ENCODE measurements around the gene PASD1. TPM values are rescaled to one million over a fixed set of nuclear protein-coding genes. Genes with fewer than 3 reads are reported as not detected.

Gene PASD1
- total RNA-seq, 1 donor from 2014 or later, result under 0.01 TPM

GRCh38 chrX:151697522-151697921 is 134.0 kb downstream of the PASD1 start:
- Histone ChIP-seq H3K27ac (ENCODE audit: low read depth, low read length) (peak overlapping the region; percentile 19), H3K9ac (ENCODE audit: low read depth in 1 of 3, low read length in 3 of 3) (no peak overlapping the region), H3K27me3 (ENCODE audit: control insufficient read depth in 3 of 3, insufficient read depth in 3 of 3, low read length in 3 of 3) (peaks cover 0 to 12% (median 7%) of the 10 kb centered on the region in 3 donors), H3K9me3 (ENCODE audit: control insufficient read depth in 3 of 3, low read length in 3 of 3) (no peaks in the 10 kb centered on the region), H3K4me3 (ENCODE audit: low read length in 3 of 3) (no peak overlapping the region), H3K4me1 (ENCODE audit: control insufficient read depth in 3 of 3, insufficient read depth in 3 of 3, low read length in 3 of 3) (peaks cover 0 to under 1% (median 0%) of the 10 kb centered on the region in 3 donors), H3K36me3 (ENCODE audit: control insufficient read depth in 3 of 3, insufficient read depth in 3 of 3, low read length in 3 of 3) (no peaks in the 10 kb centered on the region)

GRCh38 chrX:151698485-151698884 is 135.0 kb downstream of the PASD1 start:
- H3K4me3 ChIP-seq (ENCODE audit: low read length in 3 of 3), result no peak overlapping the region
- H3K27ac ChIP-seq (ENCODE audit: low read depth, low read length), result no peak overlapping the region

GRCh38 chrX:151699746-151700145 is 136.3 kb downstream of the PASD1 start:
- Histone ChIP-seq H3K36me3 (ENCODE audit: control insufficient read depth in 3 of 3, insufficient read depth in 3 of 3, low read length in 3 of 3) (no peaks in the 10 kb centered on the region), H3K4me3 (ENCODE audit: low read length in 3 of 3) (no peak overlapping the region), H3K9me3 (ENCODE audit: control insufficient read depth in 3 of 3, low read length in 3 of 3) (no peaks in the 10 kb centered on the region), H3K9ac (ENCODE audit: low read depth in 1 of 3, low read length in 3 of 3) (no peak overlapping the region), H3K27ac (ENCODE audit: low read depth, low read length) (no peak overlapping the region), H3K27me3 (ENCODE audit: control insufficient read depth in 3 of 3, insufficient read depth in 3 of 3, low read length in 3 of 3) (peaks cover 0 to 7% (median 6%) of the 10 kb centered on the region in 3 donors), H3K4me1 (ENCODE audit: control insufficient read depth in 3 of 3, insufficient read depth in 3 of 3, low read length in 3 of 3) (peaks cover 5 to 8% (median 8%) of the 10 kb centered on the region in 3 donors)

More at GRCh38 chrX:151698485-151698884, 135.0 kb downstream of the PASD1 start:
- no peaks in the 10 kb centered on the region for H3K9me3 ChIP-seq (ENCODE audit: control insufficient read depth in 3 of 3, low read length in 3 of 3)
- no peak overlapping the region for H3K9ac ChIP-seq (ENCODE audit: low read depth in 1 of 3, low read length in 3 of 3)
- peaks cover 0 to 12% (median 7%) of the 10 kb centered on the region in 3 donors for H3K27me3 ChIP-seq (ENCODE audit: control insufficient read depth in 3 of 3, insufficient read depth in 3 of 3, low read length in 3 of 3)
- peaks cover 4 to 7% (median 5%) of the 10 kb centered on the region in 3 donors for H3K4me1 ChIP-seq (ENCODE audit: control insufficient read depth in 3 of 3, insufficient read depth in 3 of 3, low read length in 3 of 3)
- no peaks in the 10 kb centered on the region for H3K36me3 ChIP-seq (ENCODE audit: control insufficient read depth in 3 of 3, insufficient read depth in 3 of 3, low read length in 3 of 3)

- H3K36me3 ChIP-seq (ENCODE audit: control insufficient read depth in 3 of 3, insufficient read depth in 3 of 3, low read length in 3 of 3), result no peaks in the 10 kb centered on the region
- peaks cover 5 to 8% (median 8%) of the 10 kb centered on the region in 3 donors for H3K4me1 ChIP-seq (ENCODE audit: control insufficient read depth in 3 of 3, insufficient read depth in 3 of 3, low read length in 3 of 3)
- H3K4me3 ChIP-seq (ENCODE audit: low read length in 3 of 3), result no peak overlapping the region
- peaks cover 0 to 6% (median 5%) of the 10 kb centered on the region in 3 donors for H3K27me3 ChIP-seq (ENCODE audit: control insufficient read depth in 3 of 3, insufficient read depth in 3 of 3, low read length in 3 of 3)
- no peak overlapping the region for H3K27ac ChIP-seq (ENCODE audit: low read depth, low read length)
- no peak overlapping the region for H3K9ac ChIP-seq (ENCODE audit: low read depth in 1 of 3, low read length in 3 of 3)
- H3K9me3 ChIP-seq (ENCODE audit: control insufficient read depth in 3 of 3, low read length in 3 of 3), result no peaks in the 10 kb centered on the region
Measured at GRCh38 chrX:151700581-151700980, 137.1 kb downstream of the PASD1 start.

GRCh38 chrX:151701071-151701470 is 137.6 kb downstream of the PASD1 start:
- no peak overlapping the region for H3K9ac ChIP-seq (ENCODE audit: low read depth in 1 of 3, low read length in 3 of 3)
- peaks cover 5 to 8% (median 8%) of the 10 kb centered on the region in 3 donors for H3K4me1 ChIP-seq (ENCODE audit: control insufficient read depth in 3 of 3, insufficient read depth in 3 of 3, low read length in 3 of 3)
- H3K4me3 ChIP-seq (ENCODE audit: low read length in 3 of 3), result no peak overlapping the region

GRCh38 chrX:151701531-151701930 is 138.1 kb downstream of the PASD1 start:
- Histone ChIP-seq H3K27me3 (ENCODE audit: control insufficient read depth in 3 of 3, insufficient read depth in 3 of 3, low read length in 3 of 3) (no peaks in the 10 kb centered on the region), H3K9me3 (ENCODE audit: control insufficient read depth in 3 of 3, low read length in 3 of 3) (no peaks in the 10 kb centered on the region), H3K36me3 (ENCODE audit: control insufficient read depth in 3 of 3, insufficient read depth in 3 of 3, low read length in 3 of 3) (no peaks in the 10 kb centered on the region), H3K4me3 (ENCODE audit: low read length in 3 of 3) (no peak overlapping the region), H3K9ac (ENCODE audit: low read depth in 1 of 3, low read length in 3 of 3) (no peak overlapping the region), H3K27ac (ENCODE audit: low read depth, low read length) (no peak overlapping the region), H3K4me1 (ENCODE audit: control insufficient read depth in 3 of 3, insufficient read depth in 3 of 3, low read length in 3 of 3) (peaks cover 5 to 8% (median 8%) of the 10 kb centered on the region in 3 donors)

More at GRCh38 chrX:151701071-151701470, 137.6 kb downstream of the PASD1 start:
- no peaks in the 10 kb centered on the region for H3K36me3 ChIP-seq (ENCODE audit: control insufficient read depth in 3 of 3, insufficient read depth in 3 of 3, low read length in 3 of 3)
- no peak overlapping the region for H3K27ac ChIP-seq (ENCODE audit: low read depth, low read length)
- peaks cover 0 to under 1% (median 0%) of the 10 kb centered on the region in 3 donors for H3K27me3 ChIP-seq (ENCODE audit: control insufficient read depth in 3 of 3, insufficient read depth in 3 of 3, low read length in 3 of 3)
- H3K9me3 ChIP-seq (ENCODE audit: control insufficient read depth in 3 of 3, low read length in 3 of 3), result no peaks in the 10 kb centered on the region

- H3K4me3 ChIP-seq (ENCODE audit: low read length in 3 of 3), result no peak overlapping the region
Measured at GRCh38 chrX:151702026-151702714, 138.7 kb downstream of the PASD1 start.

GRCh38 chrX:151702741-151703340 is 139.4 kb downstream of the PASD1 start:
- H3K27ac ChIP-seq (ENCODE audit: low read depth, low read length), result no peak overlapping the region

More at GRCh38 chrX:151702026-151702714, 138.7 kb downstream of the PASD1 start:
- Histone ChIP-seq H3K36me3 (ENCODE audit: control insufficient read depth in 3 of 3, insufficient read depth in 3 of 3, low read length in 3 of 3) (no peaks in the 10 kb centered on the region), H3K4me1 (ENCODE audit: control insufficient read depth in 3 of 3, insufficient read depth in 3 of 3, low read length in 3 of 3) (peaks cover 5 to 8% (median 8%) of the 10 kb centered on the region in 3 donors), H3K9me3 (ENCODE audit: control insufficient read depth in 3 of 3, low read length in 3 of 3) (no peaks in the 10 kb centered on the region), H3K27me3 (ENCODE audit: control insufficient read depth in 3 of 3, insufficient read depth in 3 of 3, low read length in 3 of 3) (no peaks in the 10 kb centered on the region), H3K9ac (ENCODE audit: low read depth in 1 of 3, low read length in 3 of 3) (no peak overlapping the region), H3K27ac (ENCODE audit: low read depth, low read length) (no peak overlapping the region)

GRCh38 chrX:151703487-151703886 is 140.0 kb downstream of the PASD1 start:
- H3K27ac ChIP-seq (ENCODE audit: low read depth, low read length), result no peak overlapping the region
- peak overlapping the region in 1 of 3 donors; percentile 38 for H3K4me3 ChIP-seq (ENCODE audit: low read length in 3 of 3)
- H3K9ac ChIP-seq (ENCODE audit: low read depth in 1 of 3, low read length in 3 of 3), result peak overlapping the region in 1 of 3 donors; percentile 16

More at GRCh38 chrX:151702741-151703340, 139.4 kb downstream of the PASD1 start:
- Histone ChIP-seq H3K27me3 (ENCODE audit: control insufficient read depth in 3 of 3, insufficient read depth in 3 of 3, low read length in 3 of 3) (no peaks in the 10 kb centered on the region), H3K9ac (ENCODE audit: low read depth in 1 of 3, low read length in 3 of 3) (no peak overlapping the region), H3K9me3 (ENCODE audit: control insufficient read depth in 3 of 3, low read length in 3 of 3) (no peaks in the 10 kb centered on the region), H3K4me3 (ENCODE audit: low read length in 3 of 3) (no peak overlapping the region), H3K36me3 (ENCODE audit: control insufficient read depth in 3 of 3, insufficient read depth in 3 of 3, low read length in 3 of 3) (no peaks in the 10 kb centered on the region), H3K4me1 (ENCODE audit: control insufficient read depth in 3 of 3, insufficient read depth in 3 of 3, low read length in 3 of 3) (peaks cover 5 to 8% (median 8%) of the 10 kb centered on the region in 3 donors)

More at GRCh38 chrX:151703487-151703886, 140.0 kb downstream of the PASD1 start:
- no peaks in the 10 kb centered on the region for H3K36me3 ChIP-seq (ENCODE audit: control insufficient read depth in 3 of 3, insufficient read depth in 3 of 3, low read length in 3 of 3)
- no peaks in the 10 kb centered on the region for H3K9me3 ChIP-seq (ENCODE audit: control insufficient read depth in 3 of 3, low read length in 3 of 3)
- no peaks in the 10 kb centered on the region for H3K27me3 ChIP-seq (ENCODE audit: control insufficient read depth in 3 of 3, insufficient read depth in 3 of 3, low read length in 3 of 3)
- H3K4me1 ChIP-seq (ENCODE audit: control insufficient read depth in 3 of 3, insufficient read depth in 3 of 3, low read length in 3 of 3), result peaks cover 5 to 8% (median 8%) of the 10 kb centered on the region in 3 donors
